Fibroblast of upper back skin (primary cell): ENCODE results near the gene ABTB1.
"Not testable (repeated sequence)": the region's sequence is repeated elsewhere in the genome, so short reads cannot be mapped to it uniquely, and the experiment has no call there.

Experiments used
- DNase-seq: peaks from one replicate; pipeline ENCODE4 v3.0.0-alpha.2; 2013

ABTB1 gene

DNA sequence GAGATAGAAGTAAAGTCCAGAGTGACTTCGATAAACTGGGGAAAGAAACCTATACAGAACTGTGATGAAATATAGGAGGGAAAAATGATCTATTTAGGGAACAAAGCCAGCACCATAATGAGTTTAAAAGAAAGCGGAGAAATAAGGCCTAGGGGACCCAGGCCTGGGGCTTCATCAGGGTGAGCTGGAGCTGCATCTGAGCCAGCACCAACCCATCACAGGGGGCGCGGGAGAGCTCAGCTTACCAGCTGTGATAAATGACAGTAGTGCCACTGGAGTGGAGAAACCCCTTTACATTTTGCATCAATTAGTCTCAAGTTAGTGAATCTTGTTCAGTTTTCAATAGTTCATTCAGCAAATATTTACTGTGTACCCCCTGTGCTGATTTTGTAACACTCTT is 22.5 kb upstream of the ABTB1 start:
- DNase-seq: no peak

DNA sequence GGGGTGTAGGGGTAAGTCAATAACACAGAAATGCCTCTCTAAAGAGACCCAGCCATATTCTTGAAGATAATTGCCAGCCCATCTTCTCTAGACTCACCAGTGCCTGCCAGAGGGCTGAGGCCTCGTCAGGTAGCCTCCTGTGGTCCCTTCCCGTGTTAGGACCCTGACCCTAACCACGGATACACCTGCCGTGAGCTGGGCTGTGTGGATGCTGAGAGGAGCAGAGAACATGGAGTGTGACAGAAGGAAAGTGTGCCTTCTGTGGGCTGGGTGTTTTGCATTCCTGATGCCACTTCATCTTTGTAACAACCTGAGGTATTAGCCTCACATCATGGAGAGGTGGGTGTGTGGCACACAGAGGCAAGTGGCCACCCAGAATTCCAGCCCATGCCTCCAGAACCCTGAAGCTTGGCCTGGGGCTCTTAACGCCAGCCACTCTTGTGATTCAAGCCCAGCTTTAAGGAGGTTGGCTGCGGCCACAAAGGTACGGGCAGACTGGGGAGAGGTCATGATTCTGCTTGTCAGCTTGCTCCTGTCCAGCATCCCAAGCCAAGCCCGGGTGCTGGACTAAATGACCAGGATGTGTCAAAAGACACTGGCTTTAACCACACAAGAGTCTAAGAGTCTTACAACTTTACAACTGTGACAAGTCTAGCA is 21.1 kb upstream of the ABTB1 start:
- no peak for DNase-seq

DNA sequence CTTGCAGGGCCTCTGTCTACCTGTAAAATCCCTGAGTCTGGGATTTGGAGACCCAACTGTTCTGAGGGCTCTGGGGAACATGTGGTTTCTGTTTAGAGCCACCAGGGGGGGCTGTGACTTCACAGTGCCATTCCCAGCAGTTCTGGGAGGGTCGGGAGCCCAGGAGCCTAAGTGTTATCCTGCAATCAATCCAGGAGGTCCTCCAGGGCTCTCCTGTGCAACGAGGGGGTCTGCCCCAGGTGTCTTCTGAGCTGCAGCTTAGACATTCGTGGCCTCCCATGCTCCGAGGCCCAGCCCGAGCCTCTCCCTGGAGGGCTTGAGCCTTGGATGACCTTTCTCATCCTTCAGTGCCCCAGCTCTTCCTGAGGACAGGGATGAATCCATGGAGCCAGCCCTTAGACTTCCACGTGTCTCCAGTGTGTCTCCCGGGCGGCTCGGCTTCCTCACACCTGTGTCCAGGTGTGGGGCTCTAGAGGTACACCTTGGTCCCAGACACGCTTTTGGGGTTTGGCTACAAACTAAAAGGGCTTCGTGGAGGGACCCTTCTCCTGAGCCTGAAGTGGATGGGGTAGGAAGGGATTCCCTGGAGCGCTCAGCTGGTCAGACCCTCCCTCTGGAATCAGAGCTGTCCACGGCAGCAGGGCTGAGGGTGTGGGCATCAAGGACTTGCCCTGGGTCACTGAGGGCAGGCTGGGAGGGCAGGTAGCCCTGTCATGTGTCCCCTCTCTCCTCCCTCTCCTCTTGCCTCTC is 20.3 kb upstream of the ABTB1 start:
- DNase-seq: peak; percentile 64

DNA sequence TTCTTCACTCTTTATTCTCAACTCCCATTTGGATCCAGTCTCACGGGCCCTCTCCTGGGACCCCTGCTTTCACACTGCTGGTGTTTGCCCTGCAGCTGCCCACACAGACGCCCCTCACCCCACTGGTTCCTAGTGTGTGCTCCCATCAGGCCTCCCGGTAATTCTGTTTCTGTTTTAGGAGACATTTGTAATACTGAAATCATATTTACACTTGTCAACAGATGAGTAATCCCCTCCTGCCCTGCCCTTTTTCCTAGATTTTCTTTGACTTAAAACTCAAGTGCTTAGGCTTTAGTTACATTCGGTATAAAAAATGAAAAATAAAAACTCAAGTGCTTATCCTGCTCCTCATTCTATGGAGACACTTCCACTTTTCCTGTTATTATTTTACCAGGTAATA is 18.4 kb upstream of the ABTB1 start:
- DNase-seq: no peak

DNA sequence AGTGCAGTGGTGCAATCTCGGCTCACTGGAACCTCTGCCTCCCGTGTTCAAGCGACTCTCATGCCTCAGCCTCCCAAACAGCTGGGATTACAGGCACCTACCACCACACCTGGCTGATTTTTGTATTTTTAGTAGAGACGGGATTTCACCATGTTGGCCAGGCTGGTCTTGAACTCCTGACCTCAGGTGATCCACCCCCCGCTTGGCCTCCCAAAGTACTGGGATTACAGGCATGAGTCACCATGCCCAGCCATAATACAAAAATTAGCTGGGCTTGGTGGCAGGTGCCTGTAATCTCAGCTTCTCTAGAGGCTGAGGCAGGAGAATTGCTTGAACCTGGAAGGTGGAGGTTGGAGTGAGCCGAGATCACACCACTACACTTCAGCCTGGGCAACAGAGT is 17.8 kb upstream of the ABTB1 start:
- not testable (repeated sequence) for DNase-seq

DNA sequence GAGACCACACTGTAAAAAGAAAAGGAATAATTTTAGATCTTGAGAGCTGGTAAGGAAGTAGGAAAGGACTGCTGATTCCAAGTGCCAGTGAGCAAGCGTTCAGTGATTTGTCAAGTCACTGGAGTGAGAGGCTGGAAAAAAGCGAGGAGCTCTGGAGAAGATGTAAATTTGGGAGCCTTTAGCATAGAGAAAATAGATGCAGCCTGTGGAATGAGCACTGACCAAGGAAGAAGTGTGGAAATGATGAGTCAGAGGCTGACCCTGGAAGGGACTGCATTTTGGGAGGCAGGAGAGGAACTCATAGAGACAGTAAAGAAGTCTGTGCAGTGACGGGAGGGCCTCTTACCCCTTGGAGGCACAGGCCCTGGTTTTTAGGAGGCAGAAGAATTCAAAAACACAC is 17.1 kb upstream of the ABTB1 start:
- DNase-seq: peak; percentile 60

DNA sequence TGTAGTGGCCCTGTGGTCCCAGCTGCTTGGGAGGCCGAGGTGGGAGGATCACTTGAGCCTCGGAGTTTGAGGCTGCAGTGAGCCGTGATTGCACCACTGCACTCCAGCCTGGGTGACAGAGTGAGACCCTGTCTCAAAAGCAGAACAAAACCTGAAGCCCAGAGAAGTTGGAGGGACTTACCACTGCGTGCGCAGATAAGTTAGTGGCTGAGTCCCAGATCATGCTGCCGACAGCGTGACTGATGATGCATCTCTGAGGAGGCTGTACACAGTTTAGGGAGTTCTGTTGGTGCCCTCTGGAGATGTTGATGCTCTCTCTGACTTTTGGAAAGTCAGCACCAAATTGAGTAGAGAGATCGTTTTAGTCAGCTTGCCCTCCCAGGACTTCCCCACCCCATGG is 15.8 kb upstream of the ABTB1 start:
- DNase-seq: no peak

DNA sequence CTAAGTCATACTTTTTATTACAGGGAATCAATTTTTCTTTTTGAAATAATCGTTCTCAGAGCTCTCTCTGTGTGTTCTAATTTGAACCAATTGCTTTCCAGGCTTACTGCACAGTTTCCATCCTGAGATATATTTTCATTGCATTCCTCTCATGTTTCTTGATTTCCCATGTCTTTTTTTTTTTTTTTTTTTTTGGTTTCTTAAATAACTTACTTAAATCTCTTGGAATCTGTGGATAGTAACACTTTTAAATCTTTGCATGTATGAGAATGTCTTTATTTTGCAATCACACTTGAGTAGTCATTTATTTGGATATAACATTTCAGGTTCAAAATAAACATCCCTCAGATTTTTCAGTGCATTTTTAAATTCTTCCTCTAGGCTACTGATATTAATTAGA is 14.5 kb upstream of the ABTB1 start:
- DNase-seq: no peak

DNA sequence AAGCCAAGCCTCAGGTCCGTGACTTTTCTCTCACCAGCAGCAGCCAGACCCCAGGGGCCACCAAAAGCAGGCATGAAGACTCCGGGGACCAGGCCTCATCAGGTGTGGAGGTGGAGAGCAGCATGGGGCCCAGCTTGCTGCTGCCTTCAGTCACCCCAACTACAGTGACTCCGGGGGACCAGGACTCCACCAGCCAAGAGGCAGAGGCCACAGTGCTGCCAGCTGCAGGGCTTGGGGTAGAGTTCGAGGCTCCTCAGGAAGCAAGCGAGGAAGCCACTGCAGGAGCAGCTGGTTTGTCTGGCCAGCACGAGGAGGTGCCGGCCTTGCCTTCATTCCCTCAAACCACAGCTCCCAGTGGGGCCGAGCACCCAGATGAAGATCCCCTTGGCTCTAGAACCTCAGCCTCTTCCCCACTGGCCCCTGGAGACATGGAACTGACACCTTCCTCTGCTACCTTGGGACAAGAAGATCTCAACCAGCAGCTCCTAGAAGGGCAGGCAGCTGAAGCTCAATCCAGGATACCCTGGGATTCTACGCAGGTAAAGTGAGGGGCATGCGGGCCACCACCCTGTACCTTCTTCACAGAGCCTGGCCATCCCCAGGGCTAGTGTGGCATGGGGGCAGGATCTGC is 12.0 kb upstream of the ABTB1 start:
- no peak for DNase-seq

DNA sequence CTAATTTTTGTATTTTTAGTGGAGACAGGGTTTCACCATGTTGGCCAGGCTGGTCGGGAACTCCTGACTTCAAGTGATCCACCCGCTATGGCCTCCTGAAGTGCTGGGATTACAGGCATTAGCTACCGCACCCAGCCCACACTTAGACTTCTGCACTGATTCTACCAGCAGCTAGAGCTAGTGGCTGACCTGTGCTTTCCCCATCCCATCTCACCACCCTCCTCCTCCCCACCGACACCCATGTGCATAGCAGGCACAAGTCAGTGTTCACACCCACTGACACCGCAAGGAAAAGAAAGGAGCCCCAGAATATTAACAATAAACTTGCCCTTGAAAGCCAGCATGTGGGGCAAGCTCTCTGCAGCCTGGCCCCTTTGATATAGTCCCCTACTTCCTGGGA is 11.2 kb upstream of the ABTB1 start:
- no peak for DNase-seq

DNA sequence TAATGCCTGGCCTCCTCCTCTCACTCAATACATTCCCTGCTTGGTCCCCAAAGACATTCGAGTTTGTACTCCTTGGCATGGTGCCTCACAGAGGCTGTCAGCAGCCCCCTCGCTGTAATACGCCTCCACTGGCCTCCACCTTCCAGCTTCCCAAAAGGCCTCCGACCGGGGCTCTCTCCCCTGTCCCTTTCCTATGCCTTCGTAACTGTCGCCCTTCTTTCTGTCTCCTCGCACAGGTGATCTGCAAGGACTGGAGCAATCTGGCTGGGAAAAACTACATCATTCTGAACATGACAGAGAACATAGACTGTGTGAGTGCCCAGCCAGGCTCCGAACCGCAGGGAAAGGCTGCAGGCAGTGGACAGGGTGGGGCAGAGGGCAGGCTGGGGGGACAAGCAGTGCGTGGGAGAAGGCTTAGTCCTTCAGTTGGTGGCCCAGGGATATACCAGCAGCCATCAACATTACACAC is 10.7 kb upstream of the ABTB1 start:
- DNase-seq: no peak

DNA sequence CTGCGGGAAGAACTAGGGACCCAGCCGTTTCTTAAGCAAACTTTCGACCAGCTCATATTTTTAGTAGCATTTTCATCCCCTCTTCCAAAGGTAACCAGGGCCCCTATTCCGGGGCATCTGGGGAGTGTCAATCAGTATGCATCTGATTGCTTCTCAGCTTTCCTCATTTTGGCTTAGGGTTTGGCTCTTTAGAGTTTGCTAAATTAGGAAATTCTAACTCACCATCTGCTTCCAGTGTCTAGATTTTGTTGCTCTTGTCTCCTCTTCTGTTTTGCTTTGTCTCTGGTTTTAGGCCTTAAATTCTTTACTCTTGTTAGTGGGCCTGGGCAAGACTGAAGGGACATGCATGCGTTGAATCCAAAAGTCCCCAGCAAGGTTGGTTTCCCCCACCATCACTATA is 9.6 kb upstream of the ABTB1 start:
- DNase-seq: no peak

DNA sequence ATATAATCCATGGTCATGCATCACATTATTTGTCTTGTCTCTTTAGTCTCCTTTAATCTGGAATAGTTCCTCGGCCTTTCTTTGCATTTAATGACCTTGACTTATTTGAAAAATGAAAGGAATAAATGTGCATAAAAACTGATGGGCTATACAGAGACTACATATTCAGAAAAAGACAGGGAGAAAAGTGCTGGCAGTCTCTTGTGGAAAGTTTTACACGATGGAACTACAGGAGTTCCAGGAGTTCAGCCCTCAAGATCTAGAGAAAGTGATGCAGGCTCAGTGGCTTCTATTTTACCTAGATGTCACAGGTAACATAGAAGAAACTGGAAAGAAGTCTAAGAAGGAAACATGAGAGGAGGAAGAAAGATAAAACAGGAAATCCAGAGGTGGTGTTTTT is 7.6 kb upstream of the ABTB1 start:
- DNase-seq: no peak

DNA sequence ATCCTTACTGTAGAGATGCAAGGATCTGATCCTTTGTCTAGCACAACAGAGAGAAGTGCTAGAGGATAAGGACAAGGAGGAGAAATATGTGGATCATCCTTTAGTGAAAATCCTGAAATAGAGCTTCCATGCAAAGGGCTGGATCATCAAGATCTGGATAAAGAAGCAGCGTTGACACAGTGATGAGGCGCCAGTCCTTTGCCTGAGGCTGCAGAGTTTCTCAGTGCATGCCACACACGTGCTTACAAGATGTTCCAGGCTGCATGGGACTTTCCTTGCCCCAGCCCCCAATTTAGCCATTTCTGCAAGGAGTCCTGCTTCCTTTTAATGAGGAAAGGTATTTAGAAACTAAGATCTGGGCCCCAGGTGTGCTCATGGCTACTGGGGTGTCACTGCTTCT is 7.2 kb upstream of the ABTB1 start:
- DNase-seq: no peak

DNA sequence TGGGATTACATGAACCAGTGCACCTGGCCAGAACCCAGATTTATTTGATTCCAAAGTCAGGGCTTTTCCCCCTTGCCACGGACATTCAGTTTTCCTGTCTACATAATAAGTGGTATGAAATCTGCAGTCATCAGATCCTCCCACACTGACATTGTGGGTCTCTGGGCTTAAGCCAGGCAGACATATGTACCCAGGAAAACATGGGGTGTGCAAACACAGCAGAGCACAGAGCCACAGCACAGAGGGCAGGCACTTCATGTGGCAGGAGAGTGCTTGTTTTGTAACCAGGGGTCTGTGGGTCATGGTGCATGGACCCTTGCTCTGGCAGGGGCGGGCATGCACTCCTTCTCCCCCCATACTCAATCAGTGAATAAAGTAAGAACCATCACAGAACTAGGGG is 6.1 kb upstream of the ABTB1 start:
- DNase-seq: no peak

DNA sequence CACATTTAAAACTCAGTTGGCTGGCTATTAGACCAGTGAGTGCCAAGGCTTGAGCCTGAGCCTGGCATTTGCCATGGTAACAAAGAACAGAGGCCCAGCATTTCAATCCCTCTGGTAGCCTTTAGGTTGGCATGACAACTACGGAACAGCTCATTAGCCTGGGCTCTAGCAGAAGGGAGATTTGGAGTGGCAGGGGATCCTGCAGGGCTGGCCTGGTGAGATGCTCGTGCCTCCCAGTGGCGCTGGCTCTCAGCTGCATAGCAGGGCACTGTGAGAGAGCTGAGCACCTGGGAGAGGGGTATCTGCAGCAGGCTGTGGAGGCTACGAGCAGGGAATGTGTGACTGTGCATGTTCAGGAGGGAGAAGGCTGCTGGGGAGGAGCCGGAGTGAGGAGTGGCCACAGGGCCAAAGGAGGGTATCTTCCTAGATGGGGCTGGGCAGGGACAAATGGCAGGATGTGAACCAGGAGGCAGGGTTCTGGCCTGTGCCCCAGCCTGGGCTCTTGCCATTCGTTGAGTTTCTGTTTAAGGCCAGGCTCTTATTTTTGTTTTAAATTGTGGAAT is 5.6 kb upstream of the ABTB1 start:
- no peak for DNase-seq

DNA sequence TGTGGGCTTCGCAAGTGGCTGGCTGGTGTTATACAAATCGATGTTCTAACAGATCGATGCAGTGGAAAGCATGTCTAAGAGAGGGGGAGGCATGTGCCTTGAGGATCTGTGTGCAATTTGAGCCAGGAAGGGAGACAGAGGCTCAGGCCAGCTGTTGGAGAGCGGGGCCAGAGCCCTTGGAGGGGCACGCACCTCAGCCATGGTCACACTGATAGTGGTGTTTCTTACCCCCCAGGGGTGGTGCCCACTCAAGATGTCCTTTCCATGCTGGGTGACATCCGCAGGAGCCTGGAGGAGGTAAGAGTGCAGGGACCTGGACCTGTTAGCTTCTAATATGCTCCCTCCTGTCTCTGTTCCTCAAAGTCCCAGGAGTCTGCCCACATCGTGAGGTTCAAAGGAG is 3.8 kb upstream of the ABTB1 start:
- DNase-seq: no peak

DNA sequence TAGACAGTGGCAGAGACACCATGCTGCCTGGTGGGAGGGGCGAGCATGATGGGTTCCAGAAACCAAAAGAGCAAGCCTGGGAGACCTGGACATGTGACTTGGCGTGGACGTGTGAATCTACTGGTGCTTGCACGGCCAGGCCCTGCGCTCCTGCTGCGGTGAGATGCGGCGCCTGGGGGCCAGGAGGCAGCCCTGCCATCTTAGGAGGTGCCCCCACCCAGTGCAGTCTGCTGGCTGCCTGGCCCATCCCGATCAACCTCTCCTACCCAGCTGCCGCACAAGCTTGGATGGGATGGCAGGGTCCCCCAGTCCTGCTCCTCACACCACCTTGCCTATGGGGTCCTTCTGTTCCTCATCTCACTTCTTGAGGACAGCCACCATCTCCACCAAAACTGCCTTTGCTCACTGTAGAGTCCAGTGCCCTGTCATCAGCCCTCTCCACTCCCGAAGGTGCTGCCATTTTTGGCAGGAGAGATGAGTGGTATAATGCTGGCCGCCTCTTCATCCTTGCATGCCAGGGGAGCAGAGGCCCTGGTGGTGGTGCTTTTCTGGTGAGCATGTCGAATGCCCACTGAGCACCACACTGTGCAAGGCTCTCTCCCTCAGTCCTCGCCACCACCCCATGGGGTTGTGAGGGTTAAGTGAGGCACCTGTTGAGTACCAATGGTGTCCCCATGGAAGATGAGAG is 3.1 kb upstream of the ABTB1 start:
- DNase-seq: no peak

DNA sequence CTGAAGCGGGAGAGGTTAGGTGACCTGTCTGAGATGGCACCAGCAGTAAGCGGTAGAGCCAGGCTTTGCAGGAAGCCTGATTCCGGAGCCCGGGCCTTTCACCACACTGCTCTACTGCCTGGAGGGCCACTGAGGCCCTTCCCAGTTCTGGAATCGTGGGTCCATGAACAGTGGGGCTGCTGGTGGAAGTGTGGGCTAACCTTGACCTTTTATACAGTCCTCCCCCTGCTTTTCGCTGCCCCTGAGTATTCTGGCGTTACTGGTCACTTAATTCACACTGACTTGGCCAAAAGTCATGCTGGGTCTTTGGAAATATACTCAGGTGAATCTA is 2.6 kb upstream of the ABTB1 start:
- DNase-seq: no peak

DNA sequence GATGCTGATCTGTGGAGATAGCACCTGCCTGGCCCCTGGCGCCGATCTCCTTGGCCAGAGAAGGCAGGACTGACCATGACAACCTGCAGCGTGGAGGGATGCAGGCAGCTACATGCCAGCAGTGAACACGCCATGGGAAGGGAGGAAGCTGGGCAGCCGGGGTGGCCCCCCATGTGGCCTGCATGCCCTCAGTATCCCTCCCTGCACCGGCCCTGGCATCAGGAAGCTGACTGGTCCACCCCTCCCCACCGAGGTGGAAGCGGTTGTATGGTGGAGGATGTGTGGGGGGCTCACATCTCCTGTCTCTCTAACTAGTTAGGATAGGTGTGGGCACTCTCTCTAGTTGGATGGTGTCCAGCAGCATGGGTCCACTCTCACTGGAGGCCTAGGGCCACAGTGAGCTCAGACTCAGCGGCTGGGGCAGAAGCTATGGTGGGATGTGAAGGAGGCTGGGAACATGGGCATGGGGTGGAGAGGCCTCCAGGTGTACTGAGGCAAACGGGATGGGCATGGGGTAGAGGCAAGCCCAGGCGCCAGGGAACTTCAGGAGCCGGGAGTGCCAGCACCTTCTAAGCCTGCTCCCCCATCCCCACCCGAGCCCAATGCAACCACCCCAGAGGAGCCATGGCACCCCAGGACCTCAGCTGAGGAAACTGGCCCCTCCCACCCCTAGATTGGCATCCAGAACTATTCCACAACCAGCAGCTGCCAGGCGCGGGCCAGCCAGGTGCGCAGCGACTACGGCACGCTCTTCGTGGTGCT is 1.8 kb upstream of the ABTB1 start:
- no peak for DNase-seq

DNA sequence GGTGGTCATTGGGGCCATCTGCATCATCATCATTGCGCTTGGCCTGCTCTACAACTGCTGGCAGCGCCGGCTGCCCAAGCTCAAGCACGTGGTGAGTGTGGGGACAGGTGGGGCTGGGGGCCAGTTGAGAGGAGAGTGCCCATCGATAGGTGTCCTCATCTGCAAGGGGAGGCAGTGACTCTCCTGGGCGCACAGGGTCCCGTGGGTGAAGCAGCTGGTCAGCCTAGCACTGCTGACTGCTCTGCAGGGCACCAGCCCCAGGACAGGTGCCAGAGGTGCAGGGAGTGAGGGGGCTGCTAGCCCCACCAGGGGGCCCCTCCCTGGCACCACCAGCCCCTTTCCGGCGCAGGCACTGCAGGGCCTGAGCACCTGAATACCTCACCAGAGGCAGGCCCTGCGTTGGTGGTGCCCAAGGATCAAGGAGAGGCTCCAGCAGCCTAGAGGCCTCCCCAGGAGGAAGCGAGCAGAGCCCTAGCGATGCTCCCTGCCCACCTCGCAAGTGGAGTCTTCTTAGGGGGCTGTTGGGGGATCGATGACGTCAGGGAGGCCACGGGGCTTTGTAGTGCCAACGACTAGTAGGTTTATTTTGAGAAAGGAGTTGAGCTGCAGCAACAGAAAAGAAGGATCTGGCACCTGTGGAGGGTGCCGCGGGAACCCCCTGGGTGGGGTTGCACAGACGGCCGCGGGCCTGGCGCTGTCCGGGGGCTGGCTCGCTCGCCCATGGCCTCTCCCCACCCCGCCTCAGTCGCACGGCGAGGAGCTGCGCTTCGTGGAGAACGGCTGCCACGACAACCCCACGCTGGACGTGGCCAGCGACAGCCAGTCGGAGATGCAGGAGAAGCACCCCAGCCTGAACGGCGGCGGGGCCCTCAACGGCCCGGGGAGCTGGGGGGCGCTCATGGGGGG is 976 bp upstream of the ABTB1 start:
- no peak for DNase-seq
